K562 (cell line): ENCODE results near the gene ACYP2. TPM values are rescaled to one million over a fixed set of nuclear protein-coding genes. Genes with fewer than 3 reads are reported as not detected.

ENCODE experiments used
- C11orf30 ChIP-seq: fragments of 450-650 bp; IDR thresholded peaks from 2 replicates; pipeline ENCODE4 v1.6.1; 2016; ENCODE audit warnings: low read depth, mild to moderate bottlenecking
- CEBPG ChIP-seq, 3 experiments: fragments of 200-800 bp in 1 of 3; sonication (Bioruptor generic) in 1 of 3; sonication (generic) in 1 of 3; formaldehyde crosslinking in 1 of 3; IDR thresholded peaks in 2 of 3; conservative IDR thresholded peaks in 1 of 3; 2 replicates each; pipeline versions ENCODE4 v1.6.1 to v1.8.0; 2016 to 2022; ENCODE audit warnings: missing compliant biosample characterization in 2 of 3, missing genetic modification characterization in 2 of 3, mild to moderate bottlenecking in 1 of 3, missing genetic modification reagents in 1 of 3
- ELF1 ChIP-seq: fragments of 200-800 bp; sonication (Bioruptor generic); IDR thresholded peaks from 2 replicates; pipeline ENCODE4 v1.6.1; 2016; ENCODE audit warnings: missing genetic modification characterization, missing compliant biosample characterization
- ELF2 ChIP-seq: fragments of 250-450 bp; sonication (Bioruptor Pico); IDR thresholded peaks from 2 replicates; pipeline ENCODE4 v1.5.0; 2021; ENCODE audit warnings: mild to moderate bottlenecking
- HDAC3 ChIP-seq: fragments of 450-650 bp; IDR thresholded peaks from 2 replicates; pipeline ENCODE4 v1.6.1; 2018; ENCODE audit warnings: borderline replicate concordance, mild to moderate bottlenecking, moderate library complexity; ENCODE audit not compliant: partially characterized antibody
- JUN ChIP-seq, 2 experiments: sonication (generic) in 1 of 2; formaldehyde crosslinking in 1 of 2; IDR thresholded peaks; 2 replicates each; pipeline versions ENCODE4 v1.6.1 to v1.8.0; 2012 to 2022; ENCODE audit warnings: borderline replicate concordance in 2 of 2, mild to moderate bottlenecking in 2 of 2, improper control_type of control experiment in 1 of 2, low read depth in 1 of 2, low read length in 1 of 2, missing genetic modification reagents in 1 of 2
- NCOA1 ChIP-seq: fragments of 450-650 bp; IDR thresholded peaks from 2 replicates; pipeline ENCODE4 v1.6.1; 2016; ENCODE audit warnings: low read depth
- PHB2 ChIP-seq: fragments of 450-650 bp; IDR thresholded peaks from 2 replicates; pipeline ENCODE4 v1.6.1; 2017; ENCODE audit warnings: low read depth
- POU5F1 ChIP-seq: fragments of 150-350 bp; IDR thresholded peaks from 2 replicates; pipeline ENCODE4 v1.6.1; 2014; ENCODE audit warnings: borderline replicate concordance, low read length, low read depth, mild to moderate bottlenecking; ENCODE audit not compliant: partially characterized antibody
- RUNX1 ChIP-seq: sonication (generic); IDR thresholded peaks from 2 replicates; pipeline ENCODE4 v1.6.1; 2016; ENCODE audit warnings: antibody characterized with exemption, low read depth
- YY1 ChIP-seq, 3 experiments: IDR thresholded peaks; 2 replicates each; pipeline ENCODE4 v1.6.1; 2011; ENCODE audit warnings: low read length in 2 of 3, mild to moderate bottlenecking in 2 of 3, moderate library complexity in 2 of 3, borderline replicate concordance in 1 of 3, control low read depth in 1 of 3, low read depth in 1 of 3; ENCODE audit not compliant: insufficient read depth in 3 of 3, insufficient replicate concordance in 2 of 3, control insufficient read depth in 1 of 3, insufficient read length in 1 of 3; ENCODE audit errors: extremely low read depth in 1 of 3
- ZFP1 ChIP-seq: fragments of 450-650 bp; formaldehyde crosslinking; IDR thresholded peaks from 2 replicates; pipeline ENCODE4 v1.4.0; 2020; ENCODE audit warnings: mild to moderate bottlenecking, mixed read lengths
- ZKSCAN3 ChIP-seq: fragments of 250-450 bp; sonication (Bioruptor Pico); IDR thresholded peaks from 2 replicates; pipeline ENCODE4 v1.4.0; 2020
- ZNF140 ChIP-seq: fragments of 250-450 bp; sonication (Bioruptor Pico); IDR thresholded peaks from 2 replicates; pipeline ENCODE4 v1.8.0; 2021; ENCODE audit warnings: moderate library complexity, mild to moderate bottlenecking, inconsistent platforms
- ZNF24 ChIP-seq: fragments of 450-650 bp; IDR thresholded peaks from 2 replicates; pipeline ENCODE4 v1.6.1; 2016
- polyA plus RNA-seq, 8 experiments: library from polyadenylated mRNA; depleted of rRNA in 4 of 8; stranded (reverse) in 5 of 8; unstranded in 3 of 8; fragments of >200 nt; fragmentation: Nextera tagmentation in 2 of 8; fragmentation: Illumina TruSeq in 1 of 8; extraction: Ambion mirVana in 2 of 8; extraction: Trizol in 1 of 8; gene quantifications; 2 replicates each; pipeline versions ENCODE4 v1.2.1 to v1.2.3, GENCODE V29; 2011 to 2014; ENCODE audit warnings: inconsistent platforms in 1 of 8, missing spikeins in 1 of 8
- total RNA-seq, 7 experiments: library from RNA; depleted of rRNA in 6 of 7; stranded (reverse); fragments of >200 nt in 6 of 7; fragmentation: Illumina TruSeq in 2 of 7; extraction: Trizol in 2 of 7; gene quantifications; 2 replicates each; pipeline versions ENCODE4 v1.2.1 to v1.2.3, GENCODE V29; 2011 to 2021; ENCODE audit warnings: low replicate concordance in 1 of 7
- TF ChIP-seq, protein P1 (sequence below): fragments of 250-450 bp; sonication (Bioruptor Pico); IDR thresholded peaks from 2 replicates; pipeline ENCODE4 v1.5.0; 2021; ENCODE audit warnings: mild to moderate bottlenecking, borderline replicate concordance
- TF ChIP-seq, protein P2 (sequence below): fragments of 450-650 bp; IDR thresholded peaks from 2 replicates; pipeline ENCODE4 v1.7.1; 2018; ENCODE audit warnings: mild to moderate bottlenecking, low read depth; ENCODE audit not compliant: partially characterized antibody
- TF ChIP-seq, protein P3 (sequence below): sonication (generic); formaldehyde crosslinking; IDR thresholded peaks from 2 replicates; pipeline ENCODE4 v1.8.0; 2022; ENCODE audit warnings: missing genetic modification reagents, mild to moderate bottlenecking, borderline replicate concordance

The ACYP2 gene
- total and polyA plus RNA-seq, 9 of the 15 experiments (the other 6 are each of a cell fraction or from before 2014, with no cell fraction given), result 1.0 to 4.1 (median 2.0) TPM

DNA sequence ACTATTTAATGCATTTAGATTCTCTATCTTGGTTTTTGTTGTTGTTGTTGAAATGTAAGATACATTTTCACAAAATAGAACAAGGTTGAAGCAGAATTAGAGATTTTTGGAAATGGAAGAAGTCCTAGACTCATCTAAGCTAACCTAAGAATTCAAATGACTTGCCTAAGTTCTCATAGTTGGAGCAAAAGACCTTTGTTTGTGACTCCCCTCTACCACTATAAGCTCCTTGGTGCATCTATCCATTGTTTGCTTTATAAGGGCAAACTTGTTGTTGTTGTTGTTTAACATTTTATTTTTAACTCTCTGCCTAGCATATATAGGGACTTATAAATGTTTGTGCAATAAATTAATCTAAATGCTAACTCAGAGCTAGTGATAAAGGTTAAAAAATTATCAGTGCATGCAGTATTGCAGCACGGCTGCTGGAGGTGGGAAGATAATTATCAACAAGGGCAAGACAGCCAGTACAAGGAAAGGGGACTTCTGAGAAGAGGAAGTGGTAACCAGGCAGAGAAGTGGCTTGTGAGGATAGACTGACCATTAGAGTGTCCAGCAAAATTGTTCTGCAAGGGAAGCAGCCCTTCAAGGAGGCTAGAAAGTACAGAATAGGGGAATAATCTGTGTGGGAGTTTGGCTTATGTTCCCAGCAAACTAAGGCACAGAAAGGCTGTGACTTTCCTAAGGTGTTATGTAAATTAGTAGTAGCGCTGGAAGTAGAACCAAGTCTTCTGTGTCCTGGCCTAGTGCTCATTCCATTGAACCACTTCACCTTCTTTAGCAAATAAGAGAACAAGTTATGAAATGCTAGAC lies 38.1 kb upstream of the ACYP2 start (continued):
- TF ChIP-seq, protein P1, sequence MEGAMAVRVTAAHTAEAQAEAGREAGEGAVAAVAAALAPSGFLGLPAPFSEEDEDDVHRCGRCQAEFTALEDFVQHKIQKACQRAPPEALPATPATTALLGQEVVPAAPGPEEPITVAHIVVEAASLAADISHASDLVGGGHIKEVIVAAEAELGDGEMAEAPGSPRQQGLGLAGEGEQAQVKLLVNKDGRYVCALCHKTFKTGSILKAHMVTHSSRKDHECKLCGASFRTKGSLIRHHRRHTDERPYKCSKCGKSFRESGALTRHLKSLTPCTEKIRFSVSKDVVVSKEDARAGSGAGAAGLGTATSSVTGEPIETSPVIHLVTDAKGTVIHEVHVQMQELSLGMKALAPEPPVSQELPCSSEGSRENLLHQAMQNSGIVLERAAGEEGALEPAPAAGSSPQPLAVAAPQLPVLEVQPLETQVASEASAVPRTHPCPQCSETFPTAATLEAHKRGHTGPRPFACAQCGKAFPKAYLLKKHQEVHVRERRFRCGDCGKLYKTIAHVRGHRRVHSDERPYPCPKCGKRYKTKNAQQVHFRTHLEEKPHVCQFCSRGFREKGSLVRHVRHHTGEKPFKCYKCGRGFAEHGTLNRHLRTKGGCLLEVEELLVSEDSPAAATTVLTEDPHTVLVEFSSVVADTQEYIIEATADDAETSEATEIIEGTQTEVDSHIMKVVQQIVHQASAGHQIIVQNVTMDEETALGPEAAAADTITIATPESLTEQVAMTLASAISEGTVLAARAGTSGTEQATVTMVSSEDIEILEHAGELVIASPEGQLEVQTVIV (CRISPR knock-in tag), result no peak
- no peak for TF ChIP-seq POU5F1
- peak; percentile 89; the same call in 1 of the 2 replicates for TF ChIP-seq NCOA1
- TF ChIP-seq, protein P2, sequence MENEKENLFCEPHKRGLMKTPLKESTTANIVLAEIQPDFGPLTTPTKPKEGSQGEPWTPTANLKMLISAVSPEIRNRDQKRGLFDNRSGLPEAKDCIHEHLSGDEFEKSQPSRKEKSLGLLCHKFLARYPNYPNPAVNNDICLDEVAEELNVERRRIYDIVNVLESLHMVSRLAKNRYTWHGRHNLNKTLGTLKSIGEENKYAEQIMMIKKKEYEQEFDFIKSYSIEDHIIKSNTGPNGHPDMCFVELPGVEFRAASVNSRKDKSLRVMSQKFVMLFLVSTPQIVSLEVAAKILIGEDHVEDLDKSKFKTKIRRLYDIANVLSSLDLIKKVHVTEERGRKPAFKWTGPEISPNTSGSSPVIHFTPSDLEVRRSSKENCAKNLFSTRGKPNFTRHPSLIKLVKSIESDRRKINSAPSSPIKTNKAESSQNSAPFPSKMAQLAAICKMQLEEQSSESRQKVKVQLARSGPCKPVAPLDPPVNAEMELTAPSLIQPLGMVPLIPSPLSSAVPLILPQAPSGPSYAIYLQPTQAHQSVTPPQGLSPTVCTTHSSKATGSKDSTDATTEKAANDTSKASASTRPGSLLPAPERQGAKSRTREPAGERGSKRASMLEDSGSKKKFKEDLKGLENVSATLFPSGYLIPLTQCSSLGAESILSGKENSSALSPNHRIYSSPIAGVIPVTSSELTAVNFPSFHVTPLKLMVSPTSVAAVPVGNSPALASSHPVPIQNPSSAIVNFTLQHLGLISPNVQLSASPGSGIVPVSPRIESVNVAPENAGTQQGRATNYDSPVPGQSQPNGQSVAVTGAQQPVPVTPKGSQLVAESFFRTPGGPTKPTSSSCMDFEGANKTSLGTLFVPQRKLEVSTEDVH, result peak; percentile 25
- TF ChIP-seq, protein P3, sequence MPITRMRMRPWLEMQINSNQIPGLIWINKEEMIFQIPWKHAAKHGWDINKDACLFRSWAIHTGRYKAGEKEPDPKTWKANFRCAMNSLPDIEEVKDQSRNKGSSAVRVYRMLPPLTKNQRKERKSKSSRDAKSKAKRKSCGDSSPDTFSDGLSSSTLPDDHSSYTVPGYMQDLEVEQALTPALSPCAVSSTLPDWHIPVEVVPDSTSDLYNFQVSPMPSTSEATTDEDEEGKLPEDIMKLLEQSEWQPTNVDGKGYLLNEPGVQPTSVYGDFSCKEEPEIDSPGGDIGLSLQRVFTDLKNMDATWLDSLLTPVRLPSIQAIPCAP (CRISPR knock-in tag), result no peak
- TF ChIP-seq PHB2, result peak; percentile 84
- peak; percentile 50 for TF ChIP-seq HDAC3
- TF ChIP-seq YY1 (IDR thresholded peaks at IDR 0.05; ENCODE audit: borderline replicate concordance in 1 of 3, control insufficient read depth in 1 of 3, extremely low read depth in 1 of 3, insufficient read depth in 3 of 3, insufficient read length in 1 of 3, insufficient replicate concordance in 2 of 3, low read depth in 1 of 3, low read length in 2 of 3), result peak in 1 of 3 experiments; percentile 49
- TF ChIP-seq RUNX1, result 0 out of 2 replicates have a peak, but pooled peaks have one; percentile 61
- no peak for TF ChIP-seq ZKSCAN3 (CRISPR knock-in tag)
- no peak for TF ChIP-seq ZFP1
- peak; percentile 39; the same call in 1 of the 2 replicates for TF ChIP-seq ELF2 (CRISPR knock-in tag)
- TF ChIP-seq JUN (IDR thresholded peaks at IDR 0.05; ENCODE audit: borderline replicate concordance, low read depth, low read length), result 0 out of 2 replicates have a peak, but pooled peaks have one; percentile 70
- no peak for TF ChIP-seq JUN (CRISPR knock-in tag; IDR thresholded peaks at IDR 0.05; ENCODE audit: borderline replicate concordance)
- TF ChIP-seq ZNF24, result peak; percentile 44; the same call in 1 of the 2 replicates
- TF ChIP-seq CEBPG (CRISPR knock-in tag; IDR thresholded peaks at IDR 0.05), result no peak
- peak; percentile 59 to 67; a peak in 3 of 4 replicates for TF ChIP-seq CEBPG (tag; conservative IDR thresholded peaks at IDR 0.05 in 1 of 2, IDR thresholded peaks at IDR 0.05 in 1 of 2)
- peak; percentile 47; the same call in 1 of the 2 replicates for TF ChIP-seq ELF1 (tag)
- TF ChIP-seq C11orf30, result peak; percentile 16; the same call in 1 of the 2 replicates
- TF ChIP-seq ZNF140 (CRISPR knock-in tag), result no peak
